Vagina (tissue), 2 donors: ENCODE results near the gene DCLK2.

ENCODE experiments used
- CTCF ChIP-seq, 3 experiments: fragments of 450-650 bp in 2 of 3; fragments of 200-600 bp in 1 of 3; sonication (generic) in 1 of 3; IDR thresholded peaks; one replicate each; pipeline ENCODE4 v1.5.1; 2017 to 2019; ENCODE audit warnings: antibody characterized with exemption in 3 of 3, mild to moderate bottlenecking in 2 of 3, moderate library complexity in 2 of 3
- POLR2A ChIP-seq, 2 donors: fragments of 450-650 bp; IDR thresholded peaks; one replicate each; pipeline ENCODE4 v1.6.1; 2017; ENCODE audit warnings: antibody characterized with exemption in 2 of 2, mild to moderate bottlenecking in 2 of 2, moderate library complexity in 2 of 2

DNA sequence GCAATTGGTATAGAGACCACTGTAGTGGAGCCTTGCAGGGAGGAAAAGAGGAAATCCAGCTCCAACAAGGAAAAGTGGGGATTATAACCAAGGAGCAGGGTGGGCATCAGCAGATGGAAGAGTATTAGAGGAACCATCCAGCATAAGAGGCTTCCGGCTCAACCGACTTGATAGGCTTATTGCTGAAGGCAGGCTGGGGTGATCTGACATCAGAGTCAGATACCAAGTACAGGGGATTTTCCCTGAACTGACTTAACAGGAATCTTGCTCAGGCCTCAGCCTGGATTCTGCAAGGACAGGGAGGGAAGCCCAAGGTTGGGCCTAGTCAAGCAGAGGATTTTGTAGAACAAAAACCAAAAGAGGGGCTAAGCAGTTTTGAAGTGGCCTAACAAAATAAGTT is 129.6 kb downstream of the DCLK2 start:
- no peak for TF ChIP-seq CTCF (IDR thresholded peaks at IDR 0.05)
- no peak for TF ChIP-seq POLR2A (IDR thresholded peaks at IDR 0.05)
